GM19099 (cell line): Measurements from ENCODE around the gene LGR5.

Source experiments
- POLR2A ChIP-seq: IDR thresholded peaks from 3 replicates; pipeline ENCODE4 v1.6.1; 2011; ENCODE audit warnings: low read depth; ENCODE audit not compliant: insufficient read length; ENCODE audit errors: extremely low read depth

Gene LGR5

GRCh38 chr12:71587012-71587411, 147.4 kb downstream of the LGR5 start:
- TF ChIP-seq POLR2A, result no peak

- TF ChIP-seq POLR2A, result no peak
Measured at GRCh38 chr12:71589478-71589881, 149.9 kb downstream of the LGR5 start.

GRCh38 chr12:71591601-71592000, 152.0 kb downstream of the LGR5 start:
- no peak for TF ChIP-seq POLR2A

- no peak for TF ChIP-seq POLR2A
Measured at GRCh38 chr12:71592841-71593240, 153.2 kb downstream of the LGR5 start.

- no peak for TF ChIP-seq POLR2A
Measured at GRCh38 chr12:71594214-71594948, 154.8 kb downstream of the LGR5 start.

GRCh38 chr12:71599210-71599609, 159.6 kb downstream of the LGR5 start:
- no peak for TF ChIP-seq POLR2A

GRCh38 chr12:71601546-71601945, 161.9 kb downstream of the LGR5 start:
- no peak for TF ChIP-seq POLR2A

GRCh38 chr12:71602761-71603577, 163.4 kb downstream of the LGR5 start:
- no peak for TF ChIP-seq POLR2A

- TF ChIP-seq POLR2A, result no peak
Measured at GRCh38 chr12:71605039-71605438, 165.4 kb downstream of the LGR5 start.

- no peak for TF ChIP-seq POLR2A
Measured at GRCh38 chr12:71607494-71608330, 168.1 kb downstream of the LGR5 start.

- no peak for TF ChIP-seq POLR2A
Measured at GRCh38 chr12:71610031-71610795, 170.6 kb downstream of the LGR5 start.

GRCh38 chr12:71621938-71622337, 182.3 kb downstream of the LGR5 start:
- TF ChIP-seq POLR2A, result no peak

- TF ChIP-seq POLR2A, result no peak
Measured at GRCh38 chr12:71625476-71625875, 185.9 kb downstream of the LGR5 start.

GRCh38 chr12:71626098-71626497, 186.5 kb downstream of the LGR5 start:
- TF ChIP-seq POLR2A, result no peak
